ACHN (cell line): ENCODE measurements around the gene MTG2.
A peak's percentile ranks its signal among the peaks of the same experiment; 100 is the strongest.

Experiments
- DNase-seq: peaks from one replicate; pipeline ENCODE4 v3.0.0-alpha.2; 2015
- in situ Hi-C: cut with HindIII; loops from 2 replicates; pipeline ENCODE4 v1.10.0; 2017; ENCODE audit warnings: low sequenced_read_pairs, low pct_ligation_motif_present, low pct_unique_long_range_greater_than_20kb

MTG2 gene

DNA sequence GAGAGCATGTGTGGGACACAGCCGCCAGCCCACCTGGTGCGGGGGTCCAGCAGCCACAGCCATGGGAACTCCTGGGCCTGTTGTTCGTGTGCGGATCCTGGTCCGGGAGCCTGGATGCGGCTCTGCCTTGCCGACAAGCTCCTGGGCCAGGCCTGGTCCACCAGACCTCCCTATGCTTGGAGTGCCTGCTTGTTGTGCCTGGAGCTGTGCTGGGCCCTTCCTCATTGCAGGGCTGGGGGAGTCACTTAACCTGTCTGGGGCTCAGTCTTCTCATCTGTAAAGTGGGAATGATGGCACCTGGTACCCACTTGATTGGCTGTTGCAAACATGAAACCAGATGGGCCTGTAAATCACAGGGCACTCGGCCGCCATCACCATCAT, 52.9 kb downstream of the MTG2 start:
- in situ Hi-C loops: no loop called here
- no peak for DNase-seq

DNA sequence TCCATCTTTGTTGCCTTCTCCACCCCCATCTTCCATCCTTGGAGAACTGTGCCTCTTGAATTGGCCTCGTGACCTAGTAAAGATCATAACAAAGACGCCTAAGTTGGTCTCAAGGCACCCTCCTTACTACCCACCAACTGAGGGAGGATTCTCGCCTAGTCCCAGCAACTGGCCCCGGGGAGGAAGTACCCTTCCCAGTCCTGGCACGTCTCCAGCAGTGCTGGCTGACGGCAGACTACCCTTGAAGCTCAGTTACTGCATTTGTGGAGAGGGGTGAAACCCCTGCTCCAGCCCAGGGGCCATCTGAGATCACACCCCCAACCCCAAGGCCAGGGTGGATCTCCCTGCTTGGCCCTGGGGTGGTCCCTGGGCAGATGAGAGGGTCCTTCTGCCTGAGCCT, 53.4 kb downstream of the MTG2 start:
- in situ Hi-C loops: no loop called here
- no peak for DNase-seq

DNA sequence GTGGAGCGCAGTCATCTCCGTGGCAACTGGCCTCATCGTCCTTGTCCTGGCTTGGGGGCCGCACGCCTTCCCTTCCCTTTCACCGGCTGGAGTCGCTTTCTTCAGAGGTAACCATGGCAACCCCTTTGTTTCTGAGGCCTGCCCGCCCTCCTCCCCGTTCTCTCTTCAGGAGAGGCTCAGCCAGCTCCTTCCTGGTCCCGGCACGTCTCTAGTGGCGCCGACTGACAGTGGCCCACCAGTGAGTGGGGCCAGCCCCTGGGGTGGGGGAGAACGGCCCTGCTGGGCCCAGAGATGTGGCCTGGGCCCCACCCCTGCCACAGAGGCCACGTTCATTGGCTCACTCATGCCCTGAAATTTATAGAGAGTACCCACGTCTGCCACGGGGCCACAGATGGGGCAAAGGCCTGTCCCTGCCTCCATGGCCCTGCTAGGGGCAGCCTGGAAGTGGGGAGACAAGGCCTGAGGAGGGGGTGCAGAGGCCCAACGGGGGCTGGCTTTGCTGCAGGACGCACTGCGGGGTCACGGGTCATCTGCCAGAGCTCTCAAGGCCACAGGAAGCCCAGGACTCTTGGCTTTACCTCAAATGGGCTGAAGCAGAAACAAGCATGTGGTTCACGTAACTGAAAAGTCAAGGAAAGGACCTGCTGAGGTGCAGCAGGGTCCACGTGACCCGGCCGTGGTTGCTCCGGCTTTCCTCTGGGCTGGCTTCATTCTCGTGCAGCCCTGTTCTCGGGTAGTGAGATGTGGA, 54.1 kb downstream of the MTG2 start:
- DNase-seq: no peak
- in situ Hi-C loops: no loop called here

DNA sequence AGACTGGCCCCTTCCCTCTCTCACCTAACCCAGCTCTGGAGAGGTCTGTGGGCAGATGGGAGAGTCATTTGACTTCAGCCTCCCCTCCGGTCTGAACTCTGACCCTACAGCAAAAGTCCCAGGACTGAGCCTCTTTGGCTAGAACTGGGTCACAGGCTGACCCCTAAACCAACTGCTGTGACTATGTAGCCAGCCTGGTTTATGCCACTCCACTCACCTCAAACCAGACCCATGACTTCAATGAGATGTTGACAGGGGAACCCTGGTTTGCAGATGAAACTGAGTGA, 54.6 kb downstream of the MTG2 start:
- DNase-seq: no peak
- in situ Hi-C loops: no loop called here

DNA sequence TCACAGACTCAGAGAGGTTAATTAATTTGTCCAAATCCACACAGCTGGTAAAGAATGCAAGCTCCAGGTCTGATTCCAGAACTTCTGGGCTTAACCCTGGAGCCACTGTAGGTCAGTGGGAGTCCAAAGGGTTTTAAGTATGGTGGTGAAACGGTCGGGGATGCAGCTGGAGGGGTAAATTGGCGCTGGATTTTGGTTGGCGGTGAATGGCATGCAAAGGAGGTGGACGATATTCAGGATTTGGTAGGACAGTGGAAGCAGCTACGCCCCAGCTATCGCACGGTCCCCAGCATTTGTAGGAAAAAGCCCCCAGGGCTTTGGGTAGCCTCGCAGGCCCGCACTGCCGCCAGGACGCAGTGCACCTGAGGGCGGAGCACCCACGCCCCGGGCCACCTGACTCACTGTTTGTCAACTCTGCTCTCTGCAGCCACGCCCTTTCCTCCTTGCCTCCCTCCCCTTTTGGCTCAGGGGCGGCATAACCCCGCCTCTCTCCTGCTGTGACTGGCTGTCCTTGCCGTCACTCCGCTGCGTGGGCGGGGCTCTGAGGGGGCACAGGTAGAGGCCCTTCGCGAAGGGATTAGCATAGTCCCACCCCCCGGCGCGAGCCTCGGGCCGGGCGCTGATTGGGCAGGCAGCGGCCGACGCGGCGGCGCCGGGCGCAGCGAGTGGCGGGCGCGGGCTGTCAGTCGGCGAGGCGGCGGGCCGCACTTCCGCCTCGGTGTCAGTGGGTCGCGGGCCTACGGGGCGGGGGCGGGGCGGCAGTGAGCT, 55.2 kb downstream of the MTG2 start, which contains the start of gene OSBPL2:
Gene OSBPL2 (plus strand): TSS at position 721 of the 768 bp plus-strand sequence. CDS start 17,664 bp downstream, outside the sequence.
- in situ Hi-C loops: no loop called here
- DNase-seq: peak; percentile 95

DNA sequence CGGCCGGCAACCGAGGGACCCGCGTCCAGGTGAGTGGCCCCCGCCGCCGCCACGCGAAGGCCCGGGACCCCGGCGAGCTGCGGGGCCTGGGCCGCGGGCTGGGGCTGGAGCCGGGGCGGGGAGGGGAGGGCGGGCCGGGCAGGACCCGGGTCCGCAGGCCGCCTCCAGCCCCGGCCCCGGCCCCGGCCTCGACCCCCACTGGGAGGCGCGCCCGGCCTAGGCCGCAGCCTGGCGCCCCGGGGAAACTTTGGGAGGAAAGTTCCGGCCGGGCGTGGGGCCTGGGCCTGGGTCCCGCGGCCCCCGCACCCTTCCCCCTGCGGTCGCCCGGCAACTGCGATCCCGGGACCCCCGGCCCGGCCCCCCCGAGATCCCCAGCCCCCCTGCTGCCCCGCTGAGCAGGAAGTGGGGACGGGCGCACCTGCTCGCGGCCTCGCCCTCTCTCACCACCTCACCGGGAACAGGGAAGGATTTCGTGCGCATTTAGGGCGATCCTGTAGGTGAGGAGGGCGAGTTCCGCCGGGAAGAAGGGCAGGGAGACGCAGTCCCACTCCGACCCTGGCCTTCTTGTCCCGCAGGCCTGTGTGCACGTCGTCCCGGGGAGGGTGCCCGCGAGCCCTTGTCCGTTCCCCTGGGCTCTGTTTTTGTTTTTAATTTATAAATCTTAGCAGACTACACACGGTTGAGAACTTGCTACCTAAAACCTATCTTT, 55.9 kb downstream of the MTG2 start:
- DNase-seq: no peak
- in situ Hi-C loops: no loop called here

DNA sequence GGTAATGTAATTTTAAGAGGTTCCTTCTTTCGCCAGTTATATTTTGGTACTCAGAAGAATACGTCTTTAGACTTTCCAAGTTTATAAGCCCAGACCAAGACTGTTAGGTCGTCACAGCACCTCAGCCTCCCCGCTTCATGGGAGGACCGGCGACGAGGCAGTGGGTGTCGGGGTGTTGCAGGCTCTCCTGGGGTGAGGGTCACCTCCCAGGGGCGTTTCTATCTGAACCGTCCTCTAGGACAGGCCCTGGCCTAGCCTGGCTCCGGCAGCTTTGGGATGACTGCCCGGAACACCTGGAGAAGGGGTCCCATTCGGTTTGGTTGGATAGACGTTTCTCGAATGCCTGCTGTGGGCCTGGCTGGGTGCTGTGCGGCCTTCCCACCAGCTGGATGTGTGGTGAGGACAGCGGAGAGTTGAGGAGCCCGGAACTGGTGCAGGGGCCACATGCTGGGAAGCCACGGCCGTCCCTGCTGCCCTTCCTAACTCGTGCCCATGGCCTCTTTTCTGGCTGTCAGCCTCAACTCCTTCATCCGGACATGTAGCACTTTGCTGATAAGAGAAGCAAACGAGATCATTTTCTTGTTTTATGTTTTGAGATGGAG, 56.6 kb downstream of the MTG2 start:
- in situ Hi-C loops: no loop called here
- DNase-seq: no peak

DNA sequence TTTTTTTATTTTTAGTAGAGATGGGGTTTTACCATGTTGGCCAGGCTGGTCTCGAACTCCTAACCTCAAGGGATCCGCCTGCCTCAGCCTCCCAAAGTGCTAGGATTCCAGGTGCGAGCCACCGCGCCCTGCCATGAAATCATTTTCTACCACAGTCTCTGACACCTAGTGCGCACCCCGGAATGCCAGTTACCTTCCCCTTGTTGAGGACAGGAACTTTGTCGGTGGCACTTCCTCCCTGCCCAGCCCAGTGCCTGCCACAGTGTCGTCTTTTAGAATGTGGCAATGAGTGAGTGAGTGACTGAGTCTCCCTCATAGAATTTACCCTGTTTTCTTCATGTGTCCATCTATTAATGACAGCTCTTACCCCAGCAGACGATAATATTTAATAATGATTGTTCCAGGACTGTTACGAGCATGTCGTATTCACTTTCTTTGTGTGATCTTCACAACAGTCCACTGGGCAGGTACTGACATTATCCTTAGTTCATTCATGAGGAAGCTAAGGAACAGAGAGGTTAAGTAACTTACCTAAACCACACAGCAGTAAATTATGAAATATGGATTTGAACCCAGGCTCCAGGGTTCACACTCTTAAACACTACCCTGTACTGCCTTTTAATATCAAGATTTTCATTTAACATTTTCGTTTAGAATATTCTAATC, 57.3 kb downstream of the MTG2 start:
- no peak for DNase-seq
- in situ Hi-C loops: no loop called here

DNA sequence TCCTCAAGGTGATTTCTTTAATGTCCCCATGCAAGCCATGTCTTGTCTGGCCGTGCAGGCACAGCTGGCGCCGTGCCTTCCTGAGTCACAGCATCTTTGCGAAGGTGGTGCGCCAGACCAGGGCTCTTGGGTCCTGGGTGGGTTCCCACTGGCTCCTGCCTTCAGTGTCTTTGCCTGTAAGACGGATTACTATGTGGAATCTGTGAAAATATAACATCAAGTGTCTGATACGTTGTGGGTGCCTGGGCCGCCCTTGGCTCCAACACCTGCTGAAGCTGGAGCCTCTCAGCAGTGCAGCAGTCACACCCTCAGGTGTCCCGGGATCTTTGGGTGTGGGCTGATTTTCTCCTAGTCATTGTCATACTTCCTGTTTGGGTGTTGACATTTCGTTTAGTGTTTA, 58.7 kb downstream of the MTG2 start:
- no peak for DNase-seq
- in situ Hi-C loops: no loop called here

DNA sequence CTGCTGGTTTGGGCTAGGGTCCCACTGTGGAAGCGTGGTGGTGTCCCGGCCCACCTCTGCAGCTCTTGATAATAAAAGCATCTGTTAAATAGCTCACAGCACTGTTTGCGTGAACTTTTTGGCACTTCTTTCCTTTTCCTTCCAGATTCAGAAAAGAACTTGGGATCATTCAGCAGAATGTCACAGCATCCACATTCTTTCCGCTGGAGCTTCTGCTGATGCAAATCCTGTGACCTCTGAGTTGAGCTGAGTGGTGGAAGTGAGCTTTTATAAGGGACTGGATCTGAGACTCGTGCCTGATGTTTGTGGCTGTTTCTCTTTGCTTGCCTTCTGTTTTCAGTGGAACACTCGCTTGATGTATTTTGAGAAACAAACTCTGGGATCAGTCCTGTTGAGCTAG, 59.3 kb downstream of the MTG2 start:
- in situ Hi-C loops: no loop called here
- no peak for DNase-seq

DNA sequence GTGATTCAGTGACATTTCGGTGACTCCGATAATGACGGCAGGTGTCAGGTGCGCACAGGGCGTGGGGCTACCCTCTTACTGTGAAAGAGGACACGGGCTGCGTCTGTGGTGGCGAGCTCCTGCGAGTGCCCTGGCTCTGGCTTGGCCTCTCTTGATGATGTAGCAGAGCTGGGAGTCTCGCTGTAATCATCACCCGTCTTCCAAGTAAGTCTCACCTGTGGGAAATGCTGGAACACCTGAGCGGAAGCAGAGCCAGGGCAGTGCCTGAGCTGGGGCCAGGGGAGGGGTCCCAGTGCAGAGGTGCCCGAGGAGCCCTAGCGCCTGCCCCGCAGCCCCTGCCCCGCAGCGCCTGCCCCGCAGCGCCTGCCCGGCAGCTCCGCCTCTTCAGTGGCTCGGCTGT, 60.3 kb downstream of the MTG2 start:
- no peak for DNase-seq
- in situ Hi-C loops: no loop called here

DNA sequence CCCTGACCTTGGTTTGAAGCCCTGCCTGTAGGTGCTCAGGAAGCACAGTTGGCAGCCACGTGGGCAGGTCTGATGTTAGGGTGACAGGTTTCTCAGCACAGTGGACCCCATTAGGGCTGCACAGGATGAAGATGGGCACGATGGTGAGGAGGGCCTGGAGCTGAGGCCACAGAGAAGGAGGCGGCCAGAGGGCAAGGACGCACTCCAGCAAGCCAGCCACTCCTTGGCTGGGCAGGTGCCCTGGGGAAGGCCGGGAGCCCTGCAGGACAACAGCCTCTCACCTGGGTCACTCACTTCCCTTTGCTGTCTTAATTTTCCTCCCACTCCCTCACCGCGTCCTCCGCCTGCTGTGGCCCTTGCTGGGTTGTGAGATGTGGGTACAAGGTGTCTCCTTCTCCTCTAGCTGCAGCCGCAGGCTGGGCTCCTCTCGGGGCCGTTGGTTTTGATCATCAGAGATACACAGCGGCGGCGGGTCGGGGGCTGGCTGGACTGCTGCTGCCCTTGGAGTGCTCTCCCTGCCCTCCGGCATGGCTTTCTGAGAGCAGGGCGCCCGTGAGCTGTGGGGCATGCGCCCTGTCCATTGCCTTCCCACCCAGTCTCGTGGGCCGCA, 61.2 kb downstream of the MTG2 start:
- in situ Hi-C loops: no loop called here

DNA sequence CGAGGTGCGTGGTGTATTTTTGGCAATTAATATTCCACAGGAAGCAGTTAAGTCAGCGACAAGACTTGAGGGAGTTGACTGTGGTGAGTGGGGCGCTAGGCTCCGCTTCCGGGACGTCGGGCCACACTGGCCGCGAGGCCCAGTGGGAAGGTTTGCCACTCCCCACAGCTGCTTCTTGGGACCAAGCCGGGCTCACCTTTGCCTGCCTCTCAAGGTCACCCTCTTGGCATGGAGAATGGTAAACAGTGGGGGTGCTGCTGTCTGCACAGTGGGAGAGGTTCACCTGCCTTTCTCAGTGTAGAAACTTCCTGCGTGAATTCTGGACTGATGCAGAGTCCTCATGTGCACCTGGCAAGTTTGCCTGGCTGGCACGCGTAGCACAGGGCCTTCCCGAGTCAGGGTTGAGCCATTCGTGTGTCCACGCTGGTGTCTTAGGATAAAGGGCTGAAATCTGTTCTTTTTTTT, 61.8 kb downstream of the MTG2 start:
- in situ Hi-C loops: no loop called here
- no peak for DNase-seq

More for the DNA sequence above, 61.2 kb downstream of the MTG2 start:
- no peak for DNase-seq

DNA sequence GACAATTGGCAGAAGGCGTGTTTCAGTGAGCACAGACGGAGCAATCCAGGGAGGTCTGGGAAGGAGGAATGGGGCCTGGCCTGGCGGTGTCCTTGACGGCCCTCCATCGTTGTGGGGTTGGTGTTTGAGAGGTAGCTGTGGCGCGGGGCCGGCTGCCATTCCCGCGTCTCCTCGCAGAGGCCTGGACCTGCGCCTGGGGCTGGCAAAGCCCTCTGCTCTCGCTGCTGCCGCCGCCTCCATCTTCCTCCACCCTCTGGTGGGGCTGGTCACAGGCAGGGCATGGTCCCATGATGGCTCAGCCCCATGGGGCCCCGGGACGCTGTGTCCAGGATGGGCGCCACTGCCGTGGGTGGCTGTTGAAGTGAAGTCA, 63.1 kb downstream of the MTG2 start:
- in situ Hi-C loops: no loop called here
- DNase-seq: no peak

DNA sequence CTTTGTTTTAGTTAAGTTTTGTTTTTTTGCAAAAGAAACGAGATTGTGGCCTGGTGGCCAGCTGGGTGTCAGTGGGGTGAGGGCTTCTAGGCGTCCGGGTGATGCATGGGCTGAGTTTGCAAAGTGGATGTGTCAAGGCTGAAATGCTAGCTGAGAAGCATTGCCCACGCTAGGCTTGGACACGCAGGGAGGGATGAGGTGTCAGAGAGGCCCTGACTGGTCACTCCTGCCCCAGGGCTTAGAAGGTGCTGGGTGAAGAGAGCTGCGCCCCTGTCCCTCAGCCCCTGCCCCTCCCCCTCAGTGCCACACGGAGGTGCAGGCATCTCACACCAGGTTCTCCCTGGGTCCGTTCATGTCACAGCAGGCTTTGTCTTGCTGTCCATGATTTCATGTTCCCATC, 63.6 kb downstream of the MTG2 start:
- no peak for DNase-seq
- in situ Hi-C loops: no loop called here

DNA sequence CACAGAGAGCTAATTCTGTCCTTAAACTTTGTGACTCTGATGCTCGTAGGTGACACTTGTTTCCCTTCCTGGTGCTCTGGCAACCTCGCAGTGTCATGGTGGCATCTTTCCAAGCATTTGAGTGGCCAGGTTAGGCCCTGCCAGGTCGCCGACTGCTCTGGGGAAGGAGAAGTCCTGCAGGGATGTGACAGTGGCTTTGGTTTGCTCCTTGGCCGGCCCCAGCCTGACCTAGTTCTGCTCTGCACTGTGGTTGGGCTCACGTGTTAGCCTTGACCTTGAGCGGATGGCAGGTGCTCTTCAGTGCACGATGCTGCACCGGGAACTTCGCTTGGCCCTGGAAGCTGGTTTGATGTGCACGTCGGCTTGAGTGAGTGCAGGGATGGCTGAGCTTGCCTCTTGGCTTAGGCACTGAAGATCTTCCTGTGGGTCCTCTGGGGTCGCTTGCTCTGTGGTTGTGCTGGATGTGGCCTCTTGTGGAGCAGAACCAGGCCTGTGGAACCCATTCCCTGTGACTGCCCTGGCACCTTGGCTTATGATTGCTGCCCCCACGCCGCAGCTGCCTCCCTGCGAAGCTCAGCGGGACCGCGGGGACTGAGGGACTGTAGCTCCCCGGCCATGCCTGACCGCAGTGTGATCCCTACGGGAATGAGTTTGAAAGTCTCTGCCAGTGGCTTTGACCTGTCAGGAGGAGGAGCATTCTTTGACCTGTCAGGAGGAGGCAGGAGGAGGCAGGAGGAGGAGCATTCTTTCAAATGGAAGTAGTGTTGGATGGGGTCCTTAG, 64.2 kb downstream of the MTG2 start:
- no peak for DNase-seq
- in situ Hi-C loops: no loop called here

DNA sequence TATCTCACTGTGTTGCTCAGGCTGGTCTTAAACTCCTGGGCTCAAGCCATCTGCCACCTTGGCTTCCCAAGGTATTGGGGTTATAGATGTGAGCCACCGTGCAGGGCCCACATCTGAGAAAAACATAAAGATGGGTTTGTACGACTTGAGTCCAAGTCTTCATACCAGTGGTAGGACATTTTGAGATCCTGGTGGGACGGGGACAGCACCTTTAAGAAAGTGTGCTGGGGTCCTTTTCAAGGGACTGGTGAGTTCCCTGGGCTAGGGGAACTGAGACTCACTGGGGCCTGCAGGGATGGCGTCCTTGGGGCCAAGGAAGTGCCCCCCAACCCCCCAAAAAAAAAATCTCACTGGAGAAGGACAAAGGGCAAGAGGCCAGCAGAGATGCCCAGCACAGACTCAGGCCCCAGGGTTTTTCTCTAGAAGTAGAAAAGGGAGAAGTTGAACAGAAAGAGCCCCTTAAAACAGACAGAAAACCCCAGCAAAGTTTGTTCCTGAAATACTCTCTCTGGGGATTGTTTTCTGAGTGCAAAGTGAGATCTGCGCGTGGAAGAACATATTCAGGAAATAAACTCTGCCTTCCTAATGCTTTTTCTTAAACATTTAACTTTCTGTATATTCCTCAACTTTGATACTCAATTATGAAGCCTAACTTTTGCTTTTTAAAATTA, 66.2 kb downstream of the MTG2 start:
- DNase-seq: no peak
- in situ Hi-C loops: no loop called here
